Measurements from ENCODE around the gene CEP104.

Gene CEP104

DNA sequence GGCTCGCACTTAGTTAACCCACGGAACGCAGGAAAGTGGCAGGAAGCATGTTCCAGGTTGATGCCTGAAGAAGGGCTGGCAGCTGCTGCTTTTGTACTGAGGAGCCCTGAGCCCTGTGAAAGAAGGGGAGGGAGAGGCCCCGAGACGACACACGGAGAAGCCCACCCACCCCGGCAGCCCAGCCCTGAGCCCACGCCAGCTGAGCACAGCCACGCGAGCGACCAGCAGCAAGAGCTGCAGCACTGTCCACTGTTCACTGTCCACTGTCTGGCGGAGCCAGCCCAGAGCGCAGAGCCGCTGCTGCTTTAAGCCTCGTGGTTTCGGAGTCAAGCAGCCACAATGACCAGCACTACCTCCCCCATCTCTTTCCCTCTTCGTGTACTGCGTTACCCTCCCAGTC, 66.1 kb downstream of the CEP104 start:
- no peak for DNase-seq

DNA sequence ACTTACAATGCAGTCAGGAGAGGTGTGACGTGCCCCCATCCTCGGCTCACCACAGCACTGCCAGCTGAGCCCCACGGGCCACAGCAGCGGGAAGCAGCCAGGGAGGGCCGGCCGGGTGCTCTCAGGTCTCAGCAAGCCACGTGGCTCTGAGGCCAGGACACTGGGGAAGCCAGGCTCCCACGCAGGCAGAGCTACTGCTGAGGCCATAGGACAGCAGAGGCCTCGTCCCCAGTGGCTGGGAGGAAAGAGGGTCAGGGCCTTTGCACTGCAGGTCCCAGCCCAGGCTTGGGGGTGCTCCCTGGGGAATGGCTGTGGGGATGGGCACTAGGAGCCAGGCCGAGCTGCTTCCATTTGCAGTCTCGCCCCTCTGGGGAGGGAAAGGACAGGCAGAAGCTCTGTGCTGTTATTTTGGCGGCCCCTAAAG, 66.5 kb downstream of the CEP104 start:
- no peak for DNase-seq

DNA sequence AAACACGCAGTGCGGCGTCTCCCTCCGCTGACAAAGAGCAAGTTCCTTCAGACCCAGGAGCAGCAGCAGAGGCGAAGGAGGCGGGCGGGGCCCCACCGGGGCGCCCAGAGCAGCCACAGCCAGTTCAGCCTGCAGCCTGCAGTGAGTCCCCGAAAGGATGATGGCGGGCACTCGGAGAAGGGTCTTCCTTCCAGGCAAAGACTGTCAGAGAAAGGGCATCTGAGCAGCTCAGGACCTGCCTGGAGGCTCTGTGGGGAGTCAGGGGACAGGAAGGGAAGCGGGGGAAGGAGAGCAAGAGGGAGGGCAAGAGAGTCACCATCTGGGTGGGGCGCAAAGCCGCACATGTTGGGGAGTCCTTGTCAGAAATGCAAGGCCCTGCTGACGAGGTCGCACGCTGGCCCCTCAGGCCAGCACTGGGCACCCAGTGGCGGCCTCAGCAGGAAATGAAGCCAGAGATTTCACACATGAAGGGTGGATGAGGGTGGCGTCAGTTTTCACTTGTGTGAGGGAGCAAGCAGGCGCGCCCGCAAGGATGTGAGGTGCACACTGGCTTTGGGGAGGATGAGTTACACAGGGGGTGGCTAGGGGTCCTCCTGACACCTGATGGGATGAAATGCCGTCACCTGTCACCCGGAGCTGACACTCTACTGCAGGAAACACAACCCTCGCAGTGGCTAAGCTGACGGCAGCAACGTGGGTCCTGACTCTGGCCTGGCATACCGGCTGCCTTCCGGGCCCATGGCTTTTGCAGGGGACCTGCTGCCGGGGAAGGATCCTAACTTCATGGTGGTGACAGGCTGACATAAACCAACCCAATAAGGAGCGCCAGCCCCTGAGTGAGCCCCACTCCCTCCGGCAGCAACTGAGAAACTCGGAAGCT, 67.3 kb downstream of the CEP104 start:
- DNase-seq, result no peak

DNA sequence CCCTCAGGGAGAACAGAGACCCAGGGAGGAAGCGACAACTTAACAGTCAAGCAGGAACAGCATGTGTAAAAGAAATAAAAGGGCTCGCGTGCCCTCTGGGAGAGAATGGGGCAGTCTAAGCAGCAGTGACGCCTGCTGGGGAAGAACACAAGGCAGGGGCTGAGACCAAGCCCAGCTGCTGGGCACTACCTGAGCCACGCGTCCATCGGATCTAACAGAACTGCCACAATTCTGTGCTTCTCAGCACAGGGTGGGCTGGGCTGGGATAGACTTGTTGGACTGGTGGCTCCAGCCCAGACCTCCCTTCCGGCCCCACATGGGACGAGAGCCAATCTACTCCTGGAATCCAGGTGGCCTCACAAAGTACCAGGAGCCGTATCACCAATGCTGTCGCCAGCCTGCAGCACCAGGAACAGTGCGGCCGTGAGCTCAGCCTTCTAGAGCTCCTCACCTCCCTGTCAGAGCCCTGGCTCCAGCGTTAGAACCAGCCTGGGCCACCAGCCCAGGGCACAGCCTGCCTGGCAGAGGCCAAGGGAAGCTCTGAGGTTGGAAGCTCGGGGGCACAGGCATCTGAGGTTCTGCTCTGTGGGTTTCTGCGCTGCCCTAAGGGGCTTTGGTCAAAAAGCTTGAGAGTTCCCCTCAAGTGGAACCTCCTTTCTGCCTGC, 68.1 kb downstream of the CEP104 start:
- DNase-seq, result no peak

DNA sequence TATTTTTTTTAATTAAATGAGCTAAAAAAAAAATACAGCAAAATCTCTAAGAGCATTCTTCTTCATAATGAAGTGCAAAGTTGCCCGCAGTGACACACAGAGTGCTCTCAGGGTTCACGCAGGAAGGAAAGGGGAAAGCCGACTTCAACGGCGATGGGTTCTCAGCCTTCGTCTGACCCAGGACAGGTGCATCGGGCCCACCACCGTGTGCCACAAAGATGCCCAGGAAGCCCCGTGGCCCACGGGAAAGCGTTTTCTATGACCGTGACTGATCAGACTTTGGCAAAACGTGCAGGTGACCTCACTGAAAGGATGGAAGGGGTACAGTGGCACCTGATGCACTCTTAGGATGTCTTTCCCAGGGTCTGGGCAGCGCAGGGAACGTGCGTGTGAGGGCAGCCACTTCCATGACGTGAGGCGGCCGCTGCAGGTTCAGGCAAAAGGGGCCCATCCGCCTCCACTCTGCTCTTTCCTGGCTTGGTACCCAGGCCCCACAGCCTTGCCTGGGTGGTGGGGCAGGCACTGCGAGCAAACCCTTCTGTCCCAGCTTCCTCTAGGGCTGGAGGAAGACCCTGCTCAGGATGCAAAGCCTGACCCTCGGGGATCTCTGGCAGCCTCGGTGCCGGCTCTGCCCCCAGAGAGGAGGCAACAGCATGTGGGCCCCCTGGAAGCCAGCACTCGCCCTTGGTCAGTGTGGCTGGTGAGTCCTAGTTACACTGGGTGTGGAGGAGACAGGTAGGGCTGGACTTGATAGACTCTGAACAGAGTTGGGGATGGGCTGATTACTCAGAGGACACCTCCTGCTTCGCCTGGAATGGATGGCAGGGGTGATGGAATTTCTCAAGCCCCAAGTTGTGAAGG, 69.0 kb downstream of the CEP104 start:
- DNase-seq, result no peak

DNA sequence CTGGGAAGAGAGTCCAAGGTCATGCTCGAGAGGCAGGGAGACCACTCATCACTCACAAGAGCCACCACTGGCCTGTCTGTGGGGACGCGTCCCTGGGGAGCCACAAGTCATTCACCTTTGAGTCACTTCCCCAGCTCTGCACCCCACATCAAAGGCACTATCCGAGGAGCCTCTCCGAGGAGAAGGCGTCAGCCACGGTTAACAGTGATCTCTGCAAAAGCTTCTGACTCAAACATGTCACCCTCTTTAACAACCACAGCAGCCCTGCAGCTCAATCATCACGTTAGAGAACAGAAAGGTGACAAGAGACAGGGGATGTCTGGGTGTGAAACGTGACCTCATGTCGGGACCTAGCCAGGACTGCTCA, 69.7 kb downstream of the CEP104 start:
- DNase-seq, result no peak

DNA sequence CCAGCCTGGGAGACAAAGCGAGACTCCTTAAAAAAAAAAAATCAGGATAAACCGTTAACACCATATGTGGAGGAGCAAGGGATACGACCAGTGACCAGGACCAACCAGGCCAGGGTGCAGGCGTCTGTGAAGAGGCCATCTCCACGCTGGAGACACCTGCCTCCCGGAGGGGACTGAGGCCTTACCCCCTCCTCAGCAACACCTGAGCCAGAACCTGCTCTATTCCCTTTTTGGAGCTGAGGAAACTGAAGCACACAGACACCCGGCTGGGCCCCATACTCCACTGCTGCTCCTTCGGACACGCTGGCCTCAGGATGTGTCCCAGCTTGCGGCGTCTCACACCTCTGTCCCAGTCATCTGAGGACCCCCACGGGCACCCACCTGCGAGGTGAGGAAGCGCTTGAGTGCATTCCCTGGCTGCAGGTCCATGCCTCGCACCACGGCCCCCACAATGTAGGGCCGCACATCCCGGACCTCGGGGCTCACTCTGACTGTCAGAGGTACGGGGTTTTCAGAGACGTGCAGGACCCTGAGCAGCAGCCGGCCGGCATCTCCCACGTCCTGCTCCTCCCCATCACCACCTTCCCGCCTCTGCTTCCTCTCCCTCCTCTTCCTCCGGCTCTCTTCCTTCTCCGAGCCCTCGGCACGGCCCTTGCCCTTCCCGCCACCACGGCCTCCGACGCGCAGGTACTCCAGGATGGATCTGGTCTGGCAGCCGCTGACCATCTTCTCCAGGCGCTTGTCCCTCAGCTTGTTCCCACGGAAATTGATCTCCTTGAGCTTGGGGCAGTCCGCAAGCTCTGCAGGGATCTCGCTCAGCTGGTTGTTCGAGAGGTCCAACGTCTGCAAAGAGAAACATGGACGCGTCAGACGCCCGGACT, 70.3 kb downstream of the CEP104 start:
- no peak for DNase-seq

DNA sequence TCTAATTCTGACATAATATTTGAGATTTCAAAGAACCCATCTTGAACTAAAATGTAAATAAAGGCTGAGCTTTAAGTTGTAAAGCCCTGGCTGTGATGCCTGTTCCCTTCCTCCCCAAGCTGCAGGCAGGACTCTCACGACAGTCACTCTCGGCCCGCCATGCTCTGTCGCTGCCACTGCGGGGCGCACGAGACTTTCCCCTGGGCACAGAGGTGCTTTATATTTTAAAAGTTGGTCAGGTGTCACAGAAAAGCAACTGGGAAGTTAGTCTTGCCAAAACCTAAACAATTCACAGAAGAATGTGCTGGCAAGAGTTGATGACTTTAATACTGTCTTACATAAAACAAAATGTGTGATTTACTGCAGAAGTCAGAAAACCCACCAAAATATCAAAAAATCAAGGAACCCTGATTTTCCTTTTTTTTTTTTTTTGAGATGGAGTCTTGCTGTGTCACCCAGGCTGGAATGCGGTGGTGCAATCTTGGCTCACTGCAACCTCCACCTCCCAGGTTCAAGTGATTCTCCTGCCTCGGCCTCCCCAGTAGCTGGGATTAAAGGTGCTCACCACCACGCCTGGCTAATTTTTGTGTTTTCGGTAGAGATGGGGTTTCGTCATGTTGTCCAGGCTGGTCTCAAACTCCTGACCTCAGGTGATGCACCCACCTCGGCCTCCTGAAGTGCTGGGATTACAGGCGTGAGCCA, 71.4 kb downstream of the CEP104 start:
- DNase-seq, result no peak

DNA sequence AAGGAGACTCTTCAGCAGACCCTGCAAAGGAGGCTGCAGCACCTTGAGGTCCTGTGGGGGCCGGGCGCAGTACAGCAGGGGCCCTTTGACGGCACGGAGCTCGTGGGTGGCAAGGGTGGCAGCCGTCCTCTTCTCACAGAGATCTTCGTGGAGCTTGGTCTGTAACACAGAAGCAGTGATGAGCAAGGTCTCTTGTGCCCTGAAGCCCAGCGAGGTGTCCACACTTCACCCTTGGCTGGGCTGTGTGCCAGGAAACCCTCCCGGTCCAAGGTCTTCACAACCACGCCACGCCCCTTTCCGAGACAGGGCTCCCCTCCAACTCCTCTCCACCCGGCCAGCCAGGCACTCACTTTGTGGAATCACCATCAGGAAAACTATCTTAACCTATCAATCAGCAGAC, 72.0 kb downstream of the CEP104 start:
- DNase-seq, result no peak

DNA sequence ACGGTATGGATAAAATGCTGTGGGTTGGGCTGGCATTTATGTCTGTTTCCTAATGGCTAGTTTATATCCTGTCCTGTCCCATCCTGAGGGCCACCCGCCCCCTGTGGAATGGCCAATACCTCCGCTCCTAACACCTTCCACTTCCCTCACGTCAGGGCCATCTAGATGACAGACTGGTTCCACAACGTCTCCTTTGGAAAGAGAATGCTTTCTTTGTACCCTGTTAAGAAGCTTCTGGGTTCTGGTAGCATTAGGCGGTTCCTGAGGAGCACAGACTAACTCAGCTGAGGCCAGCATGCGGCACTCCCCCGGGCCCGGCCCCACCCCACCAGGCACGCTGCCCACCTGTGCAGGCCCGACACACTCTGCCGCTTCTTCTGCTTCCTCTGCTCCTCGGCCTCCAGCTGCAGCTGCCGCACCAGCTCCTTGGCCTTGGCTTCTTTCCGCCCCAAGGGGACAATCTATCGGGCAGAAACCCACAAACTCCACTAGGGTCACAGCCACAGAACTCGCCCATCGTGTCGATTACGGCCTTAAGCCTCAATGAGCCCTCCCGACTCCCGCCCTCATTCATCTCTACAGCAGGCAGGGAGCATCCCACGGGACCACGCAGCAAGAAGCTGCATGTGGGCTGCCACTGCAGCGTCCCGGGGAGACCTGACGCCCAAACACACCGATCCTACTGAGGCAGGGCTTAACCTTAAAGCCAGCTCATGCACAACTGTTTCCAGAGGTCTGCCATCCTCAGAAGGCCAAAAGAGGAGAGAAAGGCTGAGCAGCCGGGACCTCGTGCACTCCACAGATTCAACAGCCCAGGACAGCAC, 73.1 kb downstream of the CEP104 start:
- DNase-seq, result no peak

DNA sequence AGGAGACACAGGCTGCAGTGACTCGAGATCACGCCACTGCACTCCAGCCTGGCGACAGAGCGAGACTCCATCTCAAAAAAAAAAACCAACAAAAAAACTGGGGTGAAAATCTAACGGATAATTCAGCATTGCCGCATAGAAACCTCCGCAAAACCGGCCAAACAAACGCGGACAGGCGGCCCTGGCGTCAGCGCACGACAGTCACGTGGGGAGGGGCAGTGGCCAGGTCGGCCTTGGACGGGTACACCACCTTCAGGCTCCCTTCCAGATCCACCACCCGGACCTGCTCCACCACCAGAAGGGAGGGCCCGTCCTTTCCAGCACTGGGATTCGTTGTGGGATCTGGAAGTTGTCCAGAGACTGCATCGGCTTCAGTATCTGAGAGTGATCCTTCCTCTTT, 76.1 kb downstream of the CEP104 start:
- DNase-seq, result no peak

DNA sequence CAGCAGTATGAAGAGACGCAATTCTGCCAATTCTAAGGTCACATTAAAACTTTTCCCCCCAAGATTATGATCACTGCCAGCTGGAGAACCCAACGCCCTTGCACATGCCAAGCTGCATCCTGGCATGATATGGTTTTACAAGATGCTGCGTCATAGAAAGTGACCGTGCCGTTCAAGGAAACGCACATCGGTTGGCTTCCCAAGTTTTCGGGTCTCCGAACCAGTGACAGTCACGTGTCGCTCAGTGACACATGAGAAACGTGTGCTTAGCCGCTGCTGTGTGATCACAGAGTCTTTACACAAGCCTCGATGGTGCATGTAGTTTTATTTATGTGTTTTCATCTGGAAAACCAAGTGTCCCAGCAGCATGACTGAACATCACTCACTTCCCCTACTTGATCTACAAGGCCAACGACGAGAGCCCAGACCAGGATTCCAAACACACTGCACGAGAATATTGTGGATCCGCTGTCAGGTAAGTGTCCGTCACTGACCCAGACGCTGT, 77.0 kb downstream of the CEP104 start:
- DNase-seq, result no peak

DNA sequence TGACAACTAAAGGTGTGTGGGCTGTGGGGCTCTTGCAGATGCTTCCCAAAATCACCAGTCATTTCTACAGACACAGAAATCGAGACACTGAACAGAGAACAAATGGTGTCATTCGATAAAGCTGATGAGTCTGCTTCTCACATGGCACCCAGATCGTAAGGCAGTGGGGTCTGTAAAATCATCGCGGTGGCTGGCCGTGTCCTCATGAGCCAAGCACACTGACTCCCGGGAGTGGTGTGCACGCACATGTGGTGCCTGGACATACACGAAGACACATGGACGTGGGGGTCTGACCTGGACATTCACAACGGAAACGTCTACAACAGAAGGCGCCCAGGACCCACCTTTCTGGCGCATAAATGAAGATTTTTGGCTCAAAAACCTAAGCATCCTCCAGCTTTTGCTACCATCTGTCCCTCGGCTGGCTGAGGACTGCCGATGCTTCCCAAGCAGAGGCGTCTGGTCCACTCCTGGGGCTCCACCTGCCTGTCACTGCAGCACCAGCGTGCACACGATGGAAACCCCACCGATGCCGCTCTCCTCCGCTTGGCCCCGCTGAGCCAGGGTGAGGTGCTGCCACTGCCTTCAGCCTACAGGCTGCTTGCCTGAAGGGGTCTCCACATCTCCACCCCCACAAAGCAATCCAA, 77.6 kb downstream of the CEP104 start:
- DNase-seq, result no peak

DNA sequence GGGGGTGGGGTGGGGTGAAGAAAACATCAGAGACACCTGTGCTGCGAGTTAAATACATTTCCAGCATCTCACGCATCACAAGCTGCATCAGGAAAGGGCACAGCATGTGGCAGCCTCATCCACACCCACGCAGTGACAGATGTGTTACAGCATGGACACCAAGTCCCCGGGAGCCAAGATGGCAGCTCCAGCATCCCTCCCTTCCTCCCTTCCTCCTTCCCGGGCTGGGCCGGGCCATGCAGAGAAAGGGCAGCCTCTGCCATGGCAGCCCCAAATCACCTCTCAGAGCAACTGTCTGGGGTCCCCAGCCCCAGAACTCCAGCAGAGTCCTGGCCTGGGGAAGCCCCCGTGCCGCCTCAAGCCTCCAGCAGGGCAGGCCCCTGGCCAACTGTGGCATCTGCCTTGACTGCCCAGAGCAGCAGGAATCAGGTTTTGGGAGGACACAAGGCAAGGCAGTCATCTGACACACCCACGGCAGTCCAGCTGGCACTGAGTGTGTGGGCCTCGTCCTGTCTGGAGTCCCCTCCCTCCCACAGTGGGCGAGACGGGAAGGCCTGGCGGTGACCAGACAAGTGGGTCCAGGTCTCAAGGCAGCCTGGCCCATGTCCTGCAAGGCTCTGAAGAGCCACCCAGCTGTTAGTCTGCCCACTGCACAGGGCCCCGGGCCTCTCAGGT, 78.3 kb downstream of the CEP104 start:
- DNase-seq, result no peak

DNA sequence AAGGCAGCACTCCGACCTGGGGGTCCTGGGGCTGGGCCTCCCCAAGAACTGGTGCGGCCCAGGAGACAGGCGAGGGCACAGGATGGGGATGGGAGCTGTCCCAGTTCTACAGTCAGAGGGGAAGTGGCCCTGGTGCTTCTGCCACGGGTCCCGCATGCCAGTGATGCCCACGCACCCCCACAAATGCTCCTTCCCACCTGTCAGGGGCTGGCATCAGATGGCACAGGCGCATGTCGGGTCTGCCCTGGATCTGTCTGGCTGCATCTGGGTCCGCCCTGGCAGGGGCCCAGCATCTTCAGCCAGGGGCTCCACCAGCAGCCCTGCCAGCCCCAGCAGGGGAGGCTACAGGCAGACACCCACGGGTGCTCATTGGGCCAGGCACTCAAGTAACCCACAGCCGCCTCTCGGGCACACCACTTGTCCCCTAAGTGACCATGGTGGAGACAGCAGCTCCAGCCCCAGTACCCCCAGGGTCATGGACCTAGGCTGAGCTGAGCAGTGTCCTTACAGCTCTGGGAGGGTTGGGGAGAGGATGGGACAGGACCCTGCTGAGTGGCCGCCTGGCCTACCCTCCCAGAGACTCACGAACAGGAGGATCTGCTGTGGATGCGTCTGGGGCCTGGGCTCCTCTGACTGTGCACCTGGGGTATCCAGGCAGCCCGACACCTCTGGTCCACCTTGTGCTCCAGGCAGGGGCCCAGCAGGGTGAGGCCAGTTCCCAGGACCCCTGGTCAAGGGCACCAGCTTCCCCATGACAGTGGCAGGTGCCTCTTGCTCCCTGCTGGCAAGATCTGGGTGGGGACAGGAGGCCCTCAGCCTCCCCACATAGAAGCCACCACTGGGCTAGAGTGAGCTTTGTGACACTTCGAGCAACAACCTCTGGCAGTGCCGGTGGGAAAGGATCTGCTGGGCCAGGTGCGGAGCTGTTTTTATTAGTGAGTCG, 79.1 kb downstream of the CEP104 start:
- no peak for DNase-seq

DNA sequence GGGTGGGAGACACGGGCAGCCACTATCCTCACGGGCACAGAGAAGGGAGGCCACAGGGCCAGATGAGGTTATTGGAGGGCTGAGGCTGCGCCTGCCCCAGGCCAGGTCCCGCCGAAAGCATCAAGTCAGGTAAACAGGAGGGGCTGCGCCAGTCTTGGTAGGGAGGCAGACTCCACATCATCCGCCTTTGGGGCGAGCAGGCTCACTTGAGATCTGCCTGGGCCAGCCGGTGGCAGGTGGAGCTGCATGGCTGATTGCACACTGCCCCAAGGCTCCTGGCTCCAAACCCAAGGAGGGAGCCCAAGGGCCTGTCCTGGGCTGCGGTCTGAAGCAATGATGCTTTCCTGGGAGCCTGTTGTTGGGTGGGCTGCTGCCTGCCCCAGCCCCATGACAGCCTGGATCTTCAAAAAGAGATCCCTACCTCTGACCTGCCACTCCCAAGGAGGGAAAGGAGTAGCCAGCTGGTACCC, 79.9 kb downstream of the CEP104 start:
- no peak for DNase-seq

DNA sequence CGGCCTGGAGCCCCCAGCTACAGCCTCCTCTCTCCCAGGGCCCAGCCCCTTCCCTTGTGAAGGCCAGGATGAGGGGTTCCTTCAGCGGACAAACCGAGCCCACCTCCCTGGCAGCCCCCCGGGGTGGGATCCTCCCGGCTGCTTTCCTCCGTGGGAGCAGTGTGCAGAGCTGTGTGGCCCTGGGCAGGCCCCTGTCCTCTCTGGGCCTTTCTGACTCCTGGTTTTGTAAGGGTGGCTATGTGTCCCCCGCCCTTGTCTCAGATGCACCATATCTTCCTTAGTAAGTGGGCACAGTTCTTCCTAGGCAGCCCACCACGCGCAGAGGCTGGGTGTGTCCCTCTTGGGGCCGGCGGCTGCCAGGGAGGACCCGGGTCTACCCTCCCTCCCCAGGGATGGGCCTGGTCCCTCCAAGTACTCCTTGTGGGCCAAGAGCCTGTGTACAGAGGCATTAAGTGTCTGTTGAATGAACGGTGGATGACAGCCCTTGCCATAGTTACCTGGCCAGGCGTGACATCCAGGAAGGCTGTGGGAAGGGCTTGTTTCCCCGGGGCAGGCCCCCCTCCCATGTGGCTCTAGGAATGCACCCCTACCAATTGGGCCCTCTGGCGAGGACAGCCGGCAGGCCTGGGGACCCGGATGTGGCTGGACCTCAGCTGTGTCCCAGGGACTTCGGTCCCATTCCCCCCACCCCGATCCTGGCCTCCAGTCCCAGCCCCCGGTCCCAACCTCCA, 80.6 kb downstream of the CEP104 start:
- no peak for DNase-seq
